KBM-7 (cell line): Measurements from ENCODE around the gene GDPD1.
A peak's percentile ranks its signal among the peaks of the same experiment; 100 is the strongest.
"Not testable (repeated sequence)": the region's sequence is repeated elsewhere in the genome, so short reads cannot be mapped to it uniquely, and the experiment has no call there.

Experiments
- DNase-seq: peaks from one replicate; pipeline ENCODE4 v3.0.0-alpha.2; 2015
- in situ Hi-C: fragments of 300-500 bp; cut with MboI; formaldehyde crosslinking; loops from 2 replicates; pipeline ENCODE4 v1.14.3; 2020; ENCODE audit warnings: low sequenced_read_pairs, low pct_unique_long_range_greater_than_20kb, mixed read lengths

The GDPD1 gene

DNA sequence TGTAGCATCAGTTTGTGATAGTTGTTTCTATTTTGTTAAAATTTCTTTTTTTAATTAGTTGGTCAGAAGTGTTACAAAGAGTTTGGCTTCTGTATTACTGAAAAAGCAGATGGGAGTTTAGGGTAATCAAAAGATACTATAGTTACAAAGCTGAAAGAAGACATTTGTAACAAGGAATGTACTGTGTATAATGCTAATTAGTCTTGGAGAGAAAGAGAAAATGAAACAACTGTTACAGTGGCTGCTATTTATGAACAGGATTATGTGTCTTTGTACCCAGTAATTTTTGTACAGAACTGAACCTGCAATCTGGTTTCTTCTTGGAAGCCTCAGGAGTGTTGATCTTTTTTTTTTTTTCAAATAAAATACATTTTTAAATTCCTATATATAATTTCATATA is 14.3 kb downstream of the GDPD1 start:
- in situ Hi-C loops, result no loop called here
- no peak for DNase-seq

DNA sequence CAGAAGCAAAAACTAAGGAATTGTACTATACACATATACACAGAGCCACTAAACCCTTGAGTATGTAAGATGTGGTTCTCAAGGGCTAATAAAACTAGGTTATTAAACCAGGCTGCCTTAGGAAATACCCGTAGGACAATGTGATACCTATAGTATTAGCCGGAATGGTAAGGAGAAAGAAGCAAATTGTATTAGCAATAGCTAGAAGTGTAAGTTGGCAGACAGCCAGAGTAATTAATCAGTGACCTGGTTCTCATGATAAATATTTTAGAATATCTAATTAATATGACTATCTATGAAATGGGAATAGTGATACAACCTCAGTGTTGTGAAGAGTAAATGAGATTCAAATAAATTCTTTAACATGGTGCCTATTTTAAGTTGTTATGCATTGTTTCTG is 18.6 kb downstream of the GDPD1 start:
- no peak for DNase-seq
- in situ Hi-C loops, result no loop called here

DNA sequence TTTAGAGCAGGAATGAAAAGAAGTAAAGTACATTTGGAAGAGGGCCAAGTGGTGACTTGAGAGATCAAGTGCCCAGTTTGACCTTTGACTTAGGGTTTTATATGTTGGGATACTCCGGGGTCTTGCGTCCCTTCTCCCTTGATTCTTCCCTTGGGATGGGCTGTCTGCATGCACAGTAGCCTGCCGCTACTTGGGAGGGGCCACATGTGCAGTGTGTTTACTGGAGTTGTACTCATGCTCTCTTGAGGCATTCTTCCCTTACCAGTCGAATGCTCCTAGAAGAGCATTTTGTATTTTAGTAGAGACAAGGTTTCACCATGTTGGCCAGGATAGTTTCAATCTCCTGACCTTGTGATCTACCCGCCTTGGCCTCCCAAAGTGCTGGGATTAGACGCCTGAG is 23.8 kb downstream of the GDPD1 start:
- in situ Hi-C loops, result no loop called here
- DNase-seq, result no peak

GRCh38 chr17:59254742-59255141 is 34.4 kb downstream of the GDPD1 start:
- no peak for DNase-seq
- in situ Hi-C loops, result no loop called here

DNA sequence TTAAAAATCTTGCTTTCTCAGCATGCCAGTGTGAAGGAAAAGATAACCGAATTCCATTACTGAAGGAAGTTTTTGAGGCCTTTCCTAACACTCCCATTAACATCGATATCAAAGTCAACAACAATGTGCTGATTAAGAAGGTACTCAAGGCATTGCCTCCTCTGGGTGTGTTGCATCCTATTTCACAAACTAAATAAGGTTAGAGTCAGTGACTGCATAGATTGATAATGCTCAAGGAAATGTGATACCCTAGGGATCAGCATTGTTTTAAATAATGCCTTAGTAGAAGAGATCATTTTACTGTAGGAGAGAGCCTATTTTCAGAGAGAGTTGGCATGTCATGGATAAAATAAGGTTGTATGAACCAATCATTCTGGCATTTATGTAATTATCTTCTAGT is 36.8 kb downstream of the GDPD1 start:
- no peak for DNase-seq
- in situ Hi-C loops, result no loop called here

DNA sequence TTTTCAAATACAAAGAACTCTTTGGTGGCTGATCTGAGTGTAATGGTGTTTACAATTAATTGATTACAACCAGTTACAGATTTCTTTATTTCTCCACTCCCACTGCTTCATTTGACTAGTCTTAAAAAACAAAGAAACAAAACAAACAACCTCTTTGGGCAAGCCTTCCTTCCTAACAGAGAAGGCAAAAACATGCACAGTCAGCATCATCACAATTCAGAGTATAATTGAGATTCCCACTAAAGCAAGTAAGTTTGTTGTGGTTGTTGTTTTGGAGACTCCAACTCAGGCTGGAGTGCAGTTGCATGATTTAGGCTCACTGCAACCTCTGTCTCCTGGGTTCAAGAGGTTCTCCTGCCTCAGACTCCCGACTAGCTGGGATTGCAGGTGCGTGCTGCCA is 40.4 kb downstream of the GDPD1 start:
- in situ Hi-C loops, result no loop called here
- DNase-seq, result no peak

DNA sequence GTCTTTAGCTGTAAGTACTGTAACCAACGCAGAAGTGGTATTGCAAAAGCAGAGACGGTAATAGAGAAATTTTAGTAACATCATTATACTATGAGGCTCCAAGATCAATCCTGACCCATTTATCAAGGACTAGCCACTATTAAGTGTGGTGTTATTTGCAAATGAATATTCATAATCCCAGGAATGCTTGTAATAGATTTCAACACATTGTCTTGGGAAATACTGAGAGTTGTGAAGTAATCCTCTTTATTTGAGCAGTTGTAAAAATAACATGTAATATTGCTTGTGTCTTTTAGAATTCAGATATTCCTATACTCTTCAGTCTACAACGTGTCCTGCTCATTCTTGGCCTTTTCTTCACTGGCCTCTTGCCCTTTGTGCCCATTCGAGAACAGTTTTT is 46.4 kb downstream of the GDPD1 start:
- in situ Hi-C loops, result no loop called here
- no peak for DNase-seq

- in situ Hi-C loops, result no loop called here
- no peak for DNase-seq
These were observed 47.5 kb downstream of the GDPD1 start for GRCh38 chr17:59267776-59268175.

DNA sequence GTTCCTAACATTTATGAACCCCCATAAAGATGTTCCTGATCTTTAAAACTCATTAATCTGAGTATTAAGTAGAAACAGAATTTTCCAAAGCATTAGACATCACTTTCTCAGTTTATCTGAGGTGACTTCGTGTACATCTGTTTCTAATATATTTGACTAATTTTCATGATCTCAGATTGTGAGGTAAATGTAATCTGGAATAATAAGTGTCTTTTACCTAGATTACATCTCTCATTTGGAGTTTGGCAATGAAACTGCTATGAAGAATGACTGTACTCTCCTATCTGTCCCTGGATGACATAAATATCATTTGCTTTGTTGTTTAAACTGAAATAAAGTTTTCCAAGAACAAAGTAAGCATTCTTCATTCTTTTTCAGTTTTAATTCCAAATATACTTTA is 55.3 kb downstream of the GDPD1 start:
- in situ Hi-C loops, result no loop called here
- DNase-seq, result no peak

- in situ Hi-C loops, result no loop called here
- peak; percentile 39 for DNase-seq
These were observed 56.7 kb downstream of the GDPD1 start for GRCh38 chr17:59277031-59277430.

DNA sequence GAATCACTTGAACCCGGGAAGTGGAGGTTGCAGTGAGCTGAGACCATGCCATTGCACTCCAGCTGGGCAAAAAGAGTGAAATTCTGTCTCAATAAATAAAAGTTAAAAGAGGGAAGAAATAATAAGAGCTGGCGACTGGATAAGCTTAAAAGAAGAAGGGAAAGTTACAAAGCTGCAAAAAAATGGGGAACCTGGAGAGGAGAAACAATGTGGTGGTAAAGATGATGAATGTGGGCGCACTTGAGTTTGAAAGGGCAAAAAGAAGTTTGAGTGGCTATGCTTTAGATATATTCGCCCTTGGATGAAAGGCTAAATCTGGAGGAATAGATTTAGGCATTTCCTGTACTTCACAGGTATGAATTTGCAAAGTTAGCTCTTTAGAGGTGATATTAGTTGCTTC is 58.1 kb downstream of the GDPD1 start:
- DNase-seq, result no peak
- in situ Hi-C loops, result no loop called here

DNA sequence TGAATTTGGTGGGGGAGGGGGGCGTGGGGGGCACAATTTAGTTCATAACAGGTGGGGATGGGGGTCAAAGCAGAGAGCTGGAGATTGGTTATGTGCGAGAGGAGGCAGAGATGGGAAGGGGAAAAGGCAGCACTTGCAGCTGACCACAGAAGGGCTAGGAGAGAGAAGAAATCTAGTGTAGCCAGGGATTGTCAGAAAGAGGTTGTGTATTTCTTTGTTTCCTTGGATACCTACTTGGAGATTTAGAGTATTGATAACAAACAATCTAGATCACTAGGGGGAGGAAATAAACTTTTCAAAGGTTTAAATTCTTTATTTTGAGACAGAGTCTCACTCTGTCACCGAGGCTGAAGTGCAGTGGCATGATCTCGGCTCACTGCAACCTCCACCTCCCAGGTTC is 64.0 kb downstream of the GDPD1 start:
- in situ Hi-C loops, result no loop called here
- no peak for DNase-seq

DNA sequence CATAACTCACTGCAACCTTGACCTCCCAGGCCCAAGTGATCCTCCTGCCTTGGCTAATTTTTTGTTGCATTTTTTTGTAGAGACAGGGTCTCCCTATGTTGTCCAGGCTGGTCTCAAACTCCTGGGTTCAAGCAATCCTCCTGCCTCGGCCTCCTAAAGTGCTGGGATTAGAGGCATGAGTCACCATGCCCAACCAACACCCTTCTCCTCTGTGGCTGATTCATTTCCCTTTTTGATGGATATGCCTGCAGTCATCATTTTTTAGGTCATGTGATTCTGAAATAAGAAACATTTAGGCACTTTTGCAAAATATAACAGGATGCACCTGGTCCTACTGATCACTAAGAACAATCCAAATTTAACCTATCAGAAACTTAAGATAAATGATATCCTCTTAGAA is 67.1 kb downstream of the GDPD1 start:
- DNase-seq, result peak; percentile 80
- in situ Hi-C loops, result no loop called here

DNA sequence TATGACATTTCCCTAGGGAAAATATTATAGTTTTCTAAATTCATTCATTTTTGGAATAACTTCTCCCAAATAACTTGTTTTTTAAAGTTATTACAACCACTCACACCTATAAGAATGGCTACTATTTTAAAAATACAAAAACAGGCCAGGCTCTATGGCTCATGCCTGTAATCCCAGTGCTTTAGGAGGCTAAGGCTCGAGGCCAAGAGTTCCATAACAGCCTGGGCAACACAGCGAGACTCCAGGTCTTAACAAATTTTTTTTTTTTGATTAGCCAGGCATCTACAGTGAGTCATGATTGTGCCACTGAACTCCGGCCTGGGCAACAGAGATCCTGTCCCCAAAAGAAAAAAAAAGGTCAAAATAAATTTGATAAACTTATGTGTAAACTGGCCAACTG is 67.6 kb downstream of the GDPD1 start:
- in situ Hi-C loops, result no loop called here
- no peak for DNase-seq

DNA sequence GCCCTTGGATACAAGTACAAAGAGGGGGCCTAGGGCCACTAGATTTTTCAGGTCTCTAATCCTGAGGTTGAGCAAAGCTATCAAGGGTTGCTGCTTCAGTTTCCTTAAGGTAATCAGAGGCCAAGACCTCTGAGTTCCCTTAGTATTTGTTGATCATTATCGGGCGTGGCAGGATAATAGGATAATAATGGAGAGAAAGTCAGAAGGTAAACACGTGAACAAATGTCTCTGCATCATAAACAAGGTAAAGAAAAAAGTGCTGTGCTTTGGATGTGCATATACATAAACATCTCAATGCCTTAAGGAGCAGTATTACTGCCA is 69.6 kb downstream of the GDPD1 start:
- DNase-seq, result no peak
- in situ Hi-C loops, result no loop called here

DNA sequence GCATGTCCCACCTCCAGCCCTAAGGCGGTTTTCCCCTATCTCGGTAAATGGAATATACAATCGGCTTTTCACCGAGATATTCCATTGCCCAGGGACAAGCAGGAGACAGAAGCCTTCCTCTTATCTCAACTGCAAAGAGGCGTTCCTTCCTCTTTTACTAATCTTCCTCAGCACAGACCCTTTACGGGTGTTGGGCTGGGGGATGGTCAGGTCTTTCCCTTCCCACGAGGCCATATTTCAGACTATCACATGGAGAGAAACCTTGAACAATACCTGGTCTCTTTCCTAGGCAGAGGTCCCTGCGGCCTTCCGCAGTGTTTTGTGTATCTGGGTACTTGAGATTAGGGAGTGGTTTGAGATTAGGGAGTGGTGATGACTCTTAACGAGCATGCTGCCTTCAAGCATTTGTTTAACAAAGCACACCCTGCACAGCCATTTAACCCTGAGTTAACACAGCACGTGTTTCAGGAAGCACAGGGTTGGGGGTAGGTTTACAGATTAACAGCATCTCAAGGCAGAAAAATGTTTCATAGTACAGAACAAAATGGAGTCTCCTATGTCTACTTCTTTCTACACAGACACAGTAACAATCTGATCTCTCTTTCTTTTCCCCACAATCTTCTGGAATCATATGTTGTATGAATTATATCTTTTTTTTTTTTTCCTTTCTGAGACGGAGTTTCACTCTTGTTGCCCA is 70.1 kb downstream of the GDPD1 start:
- DNase-seq, result peak; percentile 90
- in situ Hi-C loops, result not testable (repeated sequence)

DNA sequence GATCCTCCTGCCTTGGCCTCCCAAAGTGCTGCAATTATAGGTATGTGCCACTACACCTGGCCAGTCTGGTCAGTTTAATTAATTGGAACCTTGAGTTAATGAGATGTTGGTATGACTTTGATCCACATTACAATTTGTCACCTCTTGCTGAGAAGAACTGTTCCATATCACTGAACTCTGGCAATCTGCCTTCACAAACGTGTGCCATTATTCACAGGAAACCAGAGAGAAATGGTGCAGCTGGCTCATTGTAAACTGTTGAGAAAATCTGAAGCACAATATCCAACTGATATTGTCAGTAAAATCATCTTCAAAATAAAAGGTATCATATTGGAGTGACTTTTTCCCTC is 71.8 kb downstream of the GDPD1 start:
- in situ Hi-C loops, result no loop called here
- no peak for DNase-seq

DNA sequence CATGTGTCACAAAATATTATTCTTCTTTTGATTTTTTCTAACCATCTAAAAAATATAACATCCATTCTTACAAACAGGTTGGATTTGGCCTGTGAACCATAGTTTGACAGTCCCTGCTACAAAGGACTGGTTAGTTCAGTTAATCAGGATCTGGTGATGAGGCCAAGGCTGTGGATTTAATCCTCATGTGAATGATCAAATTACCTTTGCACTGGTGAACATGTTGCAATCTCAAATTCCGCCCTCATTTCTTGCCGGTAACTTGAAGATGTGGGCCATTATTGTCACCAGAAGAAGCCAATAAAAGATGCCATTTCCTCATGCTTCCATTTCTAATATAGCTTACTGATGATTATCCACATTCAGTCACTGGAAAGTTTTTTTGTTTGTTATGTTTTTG is 75.9 kb downstream of the GDPD1 start:
- DNase-seq, result no peak
- in situ Hi-C loops, result no loop called here

GRCh38 chr17:59298521-59298920 is 78.2 kb downstream of the GDPD1 start:
- no peak for DNase-seq
- in situ Hi-C loops, result no loop called here

DNA sequence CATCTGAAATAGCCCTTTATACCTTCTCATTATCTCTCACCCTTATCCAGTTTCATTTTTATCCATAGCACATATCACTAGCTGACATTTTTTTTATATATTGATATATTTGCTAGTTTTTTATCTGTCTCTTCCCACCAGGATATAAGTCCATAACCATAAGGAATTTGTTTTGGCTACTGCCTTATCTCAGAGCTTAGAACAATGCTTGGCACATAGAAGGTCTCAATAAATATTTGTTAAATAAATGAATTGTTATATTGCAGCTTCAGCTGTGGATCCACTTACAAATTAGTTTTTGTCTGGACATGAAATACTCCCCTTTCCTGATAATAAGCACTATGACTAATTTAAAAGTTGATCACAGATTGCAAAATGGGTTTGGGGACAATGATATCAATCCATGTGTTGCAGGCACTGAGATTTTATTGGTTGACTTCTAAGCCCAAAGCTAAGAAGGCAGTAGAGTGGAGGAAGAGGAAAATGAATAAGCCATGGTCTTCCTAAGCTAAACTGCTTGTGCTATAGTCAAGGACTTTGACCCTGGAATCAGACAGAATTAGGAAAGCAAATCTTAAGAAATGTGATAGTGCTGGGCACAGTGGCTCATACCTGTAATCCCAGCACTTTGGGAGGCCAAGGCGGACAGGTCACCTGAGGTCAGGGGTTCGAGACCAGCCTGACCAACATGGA is 79.2 kb downstream of the GDPD1 start:
- in situ Hi-C loops, result no loop called here
- DNase-seq, result no peak

DNA sequence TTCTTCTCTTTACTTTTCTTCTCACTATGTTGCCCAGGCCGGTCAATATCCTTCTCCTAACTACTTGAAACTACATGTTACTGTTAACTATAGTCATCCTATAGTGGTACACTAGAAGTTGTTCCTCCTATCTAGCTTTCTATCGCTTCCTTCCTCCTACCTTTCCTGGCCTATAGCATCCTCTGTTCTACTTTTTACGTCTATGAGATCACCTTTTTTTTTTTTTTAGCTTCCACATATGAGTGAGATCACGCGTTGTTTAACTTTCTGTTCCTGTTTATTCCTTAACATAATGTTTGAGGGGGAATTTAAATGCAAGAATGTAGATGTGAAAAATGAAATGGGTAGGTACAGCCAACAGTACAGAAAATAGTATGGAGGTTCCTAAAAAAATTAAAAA is 80.6 kb downstream of the GDPD1 start:
- in situ Hi-C loops, result no loop called here

More for the DNA sequence above, 80.6 kb downstream of the GDPD1 start:
- DNase-seq, result no peak
